Measurements from ENCODE around the gene CCNL1.

CCNL1 gene

DNA sequence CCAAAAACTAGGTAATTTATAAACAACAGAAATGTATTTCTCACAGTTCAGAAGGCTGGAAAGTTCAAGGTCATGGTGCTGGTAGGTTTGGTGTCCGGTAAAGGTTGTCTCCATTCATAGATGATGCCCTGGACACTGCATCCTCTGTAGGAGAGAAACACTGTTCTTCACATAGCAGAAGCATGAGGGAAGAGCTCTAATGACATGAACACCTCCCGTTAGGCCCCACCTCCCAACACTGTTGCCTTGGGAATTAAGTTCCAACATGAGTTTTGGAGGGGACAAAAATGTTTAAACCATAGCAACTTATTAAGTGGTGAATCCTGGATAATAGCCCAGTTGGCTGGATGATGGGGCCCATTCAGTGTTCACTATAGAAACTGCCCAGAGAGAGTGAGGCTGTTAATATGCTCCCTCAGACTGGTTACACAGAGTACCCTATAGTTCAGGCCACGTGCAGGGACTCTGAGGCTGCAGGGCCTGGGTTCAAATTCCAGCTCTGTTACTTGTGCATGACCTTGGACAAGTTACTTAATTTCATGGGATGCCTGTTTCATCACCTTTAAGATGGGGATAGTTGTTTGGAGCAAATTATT lies 37.0 kb downstream of the CCNL1 start:
- no peak for DNase-seq

DNA sequence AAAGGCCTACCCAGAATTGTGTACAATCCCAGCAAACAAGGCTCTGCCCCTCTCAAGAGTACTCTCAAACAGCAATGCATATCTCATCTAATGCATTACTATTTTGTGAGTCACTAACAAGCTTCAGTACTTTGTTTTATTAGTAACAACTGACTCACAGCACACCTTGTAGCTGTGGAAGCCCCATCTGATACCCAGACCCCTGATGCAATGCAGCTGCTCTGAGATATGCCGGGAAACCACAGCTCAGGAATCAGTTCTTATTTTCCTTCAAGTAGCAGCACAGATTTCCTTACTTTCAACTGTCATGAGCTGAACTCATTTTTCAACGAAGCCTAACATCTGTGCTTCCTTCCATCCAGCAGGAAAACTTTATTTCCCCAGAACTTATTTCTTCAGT lies 37.8 kb downstream of the CCNL1 start:
- DNase-seq: peak; percentile 89

DNA sequence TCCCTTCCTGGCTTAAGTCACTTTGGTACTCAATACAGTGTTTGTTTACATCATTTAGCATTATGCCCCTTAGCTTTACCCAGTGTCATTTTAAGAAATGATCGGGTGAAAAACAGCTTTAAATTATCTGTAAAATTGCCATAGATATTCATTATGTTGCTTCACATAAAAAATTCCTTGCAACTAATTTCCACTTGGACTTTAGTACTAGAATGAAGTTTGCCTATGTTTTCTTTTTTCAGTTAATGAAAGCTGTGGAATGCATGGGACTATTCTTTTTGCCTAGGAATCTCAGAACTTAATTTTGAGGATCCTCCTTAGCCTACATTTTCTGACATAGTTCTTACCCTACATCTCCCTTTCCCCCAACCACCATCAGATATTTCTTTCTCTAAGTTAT lies 38.4 kb downstream of the CCNL1 start:
- no peak for DNase-seq

DNA sequence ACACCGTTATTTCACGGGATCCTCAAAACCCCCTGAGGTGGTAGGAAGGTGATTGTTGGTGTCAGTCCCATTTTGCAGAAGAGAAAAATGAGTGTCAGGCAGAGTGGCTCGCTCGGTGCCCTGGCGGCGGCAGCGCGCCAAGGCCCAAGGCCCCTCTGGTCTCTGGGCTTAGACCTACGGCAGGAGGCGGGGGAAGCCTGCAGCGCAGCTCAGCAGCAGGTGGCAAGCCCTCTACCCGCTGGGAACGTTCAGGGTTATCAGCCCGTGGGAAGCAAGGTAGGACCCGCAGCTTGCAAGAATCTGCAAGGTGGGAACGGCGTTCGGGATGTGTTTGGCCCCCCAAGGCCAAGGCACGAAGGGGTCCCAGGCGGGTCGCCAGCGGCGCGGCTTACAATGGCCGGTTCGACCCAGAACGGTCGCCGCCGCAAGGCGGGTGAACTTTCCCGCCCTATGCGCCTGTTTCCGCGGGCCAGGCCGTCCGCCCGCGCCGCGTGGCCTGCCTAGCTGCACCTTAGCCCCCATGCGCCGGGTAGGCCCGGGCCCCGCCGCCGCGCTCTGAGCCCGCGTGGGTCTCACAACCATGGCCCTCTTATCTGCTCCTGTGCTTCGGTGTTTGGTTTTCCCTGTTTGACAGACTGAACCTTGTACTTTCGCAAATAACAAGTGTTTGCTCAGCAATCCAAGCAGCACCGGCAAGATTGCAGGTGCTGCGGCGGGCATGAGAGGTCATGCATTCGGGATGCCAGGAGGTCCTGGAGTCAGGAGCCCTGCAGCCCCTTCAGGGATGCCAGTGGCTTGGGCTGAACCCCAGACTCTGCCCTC lies 39.7 kb downstream of the CCNL1 start:
- DNase-seq: no peak

DNA sequence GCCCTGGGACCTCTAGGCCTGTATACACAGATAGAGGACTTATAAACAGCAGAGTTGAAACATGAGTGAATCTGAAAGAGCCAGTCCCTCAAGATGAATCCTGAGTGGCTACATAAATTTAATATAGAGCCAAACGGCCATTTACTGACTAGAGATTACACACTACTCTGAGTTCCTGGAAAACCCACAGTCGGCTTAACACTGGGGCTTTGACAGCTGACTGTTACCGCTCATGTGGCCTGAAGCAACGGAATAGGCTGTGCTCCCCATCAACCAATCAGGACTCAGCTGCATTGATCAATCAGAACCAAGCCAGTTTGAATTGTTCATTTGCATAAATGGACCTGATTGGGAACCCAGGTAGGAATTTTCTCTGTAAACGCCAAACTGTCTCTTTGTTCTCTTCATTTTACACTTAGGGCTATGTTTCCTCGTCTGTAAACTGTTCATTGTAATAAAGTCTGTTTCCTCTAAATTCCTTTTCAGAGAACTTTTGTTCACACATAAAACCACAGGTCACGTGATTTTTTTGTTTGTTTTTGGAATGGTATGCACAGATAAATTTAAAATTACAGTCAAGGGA lies 40.5 kb downstream of the CCNL1 start:
- no peak for DNase-seq

DNA sequence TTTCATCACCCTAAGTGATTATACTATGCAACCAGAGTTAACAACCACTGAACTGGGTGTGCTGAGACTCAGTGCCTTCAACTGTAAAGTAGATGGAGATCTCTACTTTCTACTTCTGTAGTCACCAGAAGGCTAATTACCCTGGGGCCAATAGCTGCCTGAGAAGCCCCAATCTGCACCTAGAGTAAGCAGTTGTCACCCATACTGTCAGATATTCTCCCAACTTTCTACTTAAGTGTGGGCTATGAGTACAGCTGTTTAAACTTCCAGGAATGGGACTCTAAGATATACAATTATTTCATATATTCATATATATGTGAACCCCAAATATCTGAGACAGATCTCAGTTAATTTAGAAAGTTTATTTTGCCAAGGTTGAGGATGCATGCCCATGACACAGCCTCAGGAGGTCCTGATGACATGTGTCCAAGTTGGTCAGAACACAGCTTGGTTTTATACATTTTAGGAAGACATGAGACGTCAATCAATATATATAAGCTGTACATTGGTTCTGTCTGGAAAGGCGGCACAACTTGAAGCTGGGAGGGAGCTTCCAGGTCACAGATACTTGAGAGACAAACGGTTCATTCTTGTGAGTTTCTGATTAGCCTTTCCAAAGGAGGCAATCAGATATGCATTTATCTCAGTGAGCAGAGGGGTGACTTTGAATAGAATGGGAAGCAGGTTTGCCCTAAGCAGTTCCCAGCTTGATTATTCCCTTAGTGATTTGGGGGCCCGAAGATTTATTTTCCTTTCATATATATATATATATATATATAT lies 41.9 kb downstream of the CCNL1 start:
- no peak for DNase-seq

DNA sequence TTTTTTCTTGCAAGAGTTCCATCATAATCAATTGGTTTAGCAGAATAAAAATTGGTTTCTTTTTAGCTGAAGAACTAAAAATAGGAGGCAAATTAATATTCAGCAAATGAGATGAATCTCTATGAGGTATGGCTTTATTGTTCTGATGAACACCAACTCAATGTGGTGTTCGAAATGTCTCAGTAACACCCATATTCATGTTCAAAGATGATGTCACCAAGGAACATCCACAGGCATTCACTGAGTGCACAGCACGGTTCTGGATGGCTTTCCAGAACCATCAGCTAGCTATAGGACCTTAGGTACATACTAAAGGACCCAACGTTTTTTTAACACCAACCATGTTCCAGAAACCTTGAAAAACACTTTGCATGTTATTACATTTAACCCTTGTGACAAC lies 42.7 kb downstream of the CCNL1 start:
- no peak for DNase-seq

DNA sequence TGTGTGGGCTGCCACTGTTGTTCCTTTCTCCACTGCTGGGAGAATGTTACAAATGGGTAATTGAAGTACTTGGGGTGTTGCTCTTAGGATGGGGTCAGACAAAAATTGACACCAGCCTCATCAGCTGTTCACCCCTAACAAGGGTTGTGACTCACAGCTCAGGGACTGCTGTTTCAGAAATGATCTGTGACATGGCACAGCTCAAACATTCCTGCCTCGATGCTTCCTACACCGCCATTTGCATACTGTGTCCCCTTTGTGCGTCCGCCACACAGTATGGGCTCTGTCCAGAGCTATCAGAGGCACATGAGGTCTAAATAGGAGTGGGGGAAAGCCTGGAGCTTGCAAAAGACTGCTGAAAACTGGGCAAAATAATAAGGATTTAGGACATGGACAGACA lies 43.9 kb downstream of the CCNL1 start:
- DNase-seq: no peak

DNA sequence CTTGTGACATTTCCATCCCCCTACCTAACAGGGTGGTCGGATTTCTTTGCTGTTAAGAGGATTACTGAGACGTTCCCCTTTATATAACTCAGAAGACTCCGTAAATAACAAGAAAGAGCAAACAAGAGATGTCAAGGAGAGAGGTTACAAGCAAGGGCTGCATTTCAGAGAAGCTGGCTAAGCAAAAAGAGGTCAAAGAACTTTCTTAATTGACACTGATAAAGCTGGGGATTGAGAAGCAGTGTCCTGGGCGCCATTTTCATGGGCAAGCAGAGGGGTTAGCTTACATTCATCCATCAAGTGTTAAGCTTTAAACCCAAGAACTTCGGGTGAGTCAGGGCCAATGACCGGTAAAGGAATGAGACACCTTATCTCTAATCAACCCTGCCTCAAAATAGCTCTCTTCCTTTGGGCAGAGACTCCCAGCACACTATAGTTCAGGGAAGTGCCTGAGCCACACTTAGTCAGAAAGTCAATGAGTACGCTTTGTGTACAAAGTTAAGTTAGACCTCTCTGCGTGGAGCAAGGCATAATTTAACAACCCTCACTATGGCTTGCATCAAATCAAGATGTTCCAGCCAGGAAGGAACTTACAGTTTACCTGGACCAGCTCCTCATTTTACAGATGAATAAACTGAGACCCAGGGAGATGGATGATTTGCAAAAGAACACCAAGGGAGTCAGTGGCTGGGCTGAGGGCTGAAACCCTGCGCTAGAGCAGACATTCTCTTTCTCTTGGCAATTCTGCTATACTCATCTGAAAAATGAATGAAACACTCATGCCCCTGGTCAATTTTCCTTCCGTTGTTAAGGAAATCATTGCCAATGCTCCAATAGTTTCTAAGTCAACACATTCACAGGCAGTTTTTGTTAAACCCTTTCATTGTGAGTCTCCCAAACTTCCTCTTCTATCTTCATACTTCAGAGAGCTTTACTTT lies 44.6 kb downstream of the CCNL1 start:
- peak; percentile 58 for DNase-seq

DNA sequence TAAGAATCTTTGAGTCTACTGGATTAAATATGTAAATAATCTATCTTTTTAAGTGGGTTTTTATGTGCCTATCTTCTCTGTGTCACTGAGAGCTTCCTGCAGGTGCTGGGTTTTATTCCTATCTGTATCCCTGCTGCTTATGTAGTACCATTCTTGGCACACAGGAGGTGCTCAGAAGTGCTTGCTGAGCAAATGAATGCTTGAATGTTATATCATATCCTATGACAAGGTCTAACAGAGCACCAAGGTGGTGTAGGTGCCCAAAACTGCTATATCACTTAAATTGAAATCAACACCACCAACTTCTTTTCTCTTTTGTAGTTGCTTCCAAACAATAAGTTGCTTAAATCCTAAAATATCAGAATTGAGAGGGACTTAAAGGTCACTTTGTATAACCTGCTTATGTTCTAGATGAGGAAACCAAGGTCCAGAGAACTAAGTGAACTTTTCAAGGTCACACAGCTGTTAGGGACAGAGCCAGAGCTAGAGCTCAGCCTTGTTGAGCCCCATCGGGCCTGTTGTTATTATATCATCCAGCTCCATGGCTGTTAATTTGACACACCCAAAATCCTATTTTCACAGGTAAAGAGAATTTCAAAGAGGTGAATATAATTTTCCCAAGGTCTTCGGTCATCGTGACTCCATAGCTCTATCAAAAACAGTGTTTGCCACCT lies 46.0 kb downstream of the CCNL1 start:
- no peak for DNase-seq

DNA sequence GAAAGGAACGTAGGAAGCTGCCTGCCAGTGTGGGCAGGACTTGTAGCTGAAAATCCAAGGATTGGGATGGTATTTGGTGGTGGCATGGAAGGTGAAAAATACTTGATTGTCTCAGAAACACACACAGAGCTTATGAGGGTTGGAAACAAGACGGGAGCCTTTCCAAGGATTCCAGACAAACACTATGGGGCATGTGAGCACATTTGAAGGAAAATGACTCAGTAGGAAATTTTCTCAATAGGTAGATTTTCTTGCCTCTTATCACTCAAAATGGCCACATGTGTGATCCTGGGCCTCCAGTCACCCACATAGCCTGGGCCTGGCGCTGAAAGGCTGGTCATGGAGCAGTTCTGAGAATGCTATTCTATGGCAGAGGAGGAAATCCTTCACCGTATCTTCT lies 47.4 kb downstream of the CCNL1 start:
- no peak for DNase-seq

DNA sequence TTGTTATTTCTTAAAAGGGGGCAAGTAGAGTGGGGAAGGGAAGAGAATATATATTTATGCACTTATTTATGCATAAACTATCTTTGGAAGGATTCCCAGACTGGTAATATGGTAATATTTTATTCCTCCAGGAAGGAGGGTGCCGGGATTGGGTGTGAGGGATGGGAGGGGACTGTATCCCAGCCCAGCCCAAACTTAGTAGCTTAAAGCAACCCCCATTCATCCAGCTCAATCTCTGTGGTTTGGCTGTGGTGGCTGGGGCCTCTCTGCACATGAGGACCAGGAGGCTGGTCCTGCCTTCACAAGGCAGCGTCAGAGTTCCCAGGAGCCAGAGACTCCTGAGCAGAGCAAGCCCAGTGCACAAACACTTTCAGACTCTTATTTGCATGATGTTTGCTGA lies 48.4 kb downstream of the CCNL1 start:
- DNase-seq: peak; percentile 42

DNA sequence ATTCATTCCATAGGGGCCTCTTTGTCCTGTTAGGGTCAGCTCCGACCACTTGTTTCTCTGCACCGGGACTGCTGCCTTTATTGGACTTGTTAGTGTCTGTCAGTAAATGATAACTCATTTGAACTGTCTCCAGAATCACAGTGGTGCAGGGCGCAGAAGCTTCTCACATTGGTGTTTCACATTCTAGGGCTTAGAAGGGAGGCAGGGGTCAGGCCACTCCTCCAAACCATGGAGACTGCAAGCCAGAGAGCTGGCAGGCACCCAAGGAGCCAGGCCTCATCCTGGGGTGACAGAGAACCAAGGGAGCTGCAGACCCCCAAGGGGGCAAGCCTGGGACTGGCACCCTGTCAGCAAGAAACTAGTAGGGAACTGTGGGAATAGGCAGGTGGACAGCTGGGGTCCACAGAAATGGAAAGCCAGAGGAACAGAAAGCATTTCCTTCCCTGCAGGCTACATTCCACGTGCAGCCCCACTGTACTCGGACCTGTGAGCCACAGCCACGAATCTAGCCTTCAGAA lies 49.1 kb downstream of the CCNL1 start:
- no peak for DNase-seq

DNA sequence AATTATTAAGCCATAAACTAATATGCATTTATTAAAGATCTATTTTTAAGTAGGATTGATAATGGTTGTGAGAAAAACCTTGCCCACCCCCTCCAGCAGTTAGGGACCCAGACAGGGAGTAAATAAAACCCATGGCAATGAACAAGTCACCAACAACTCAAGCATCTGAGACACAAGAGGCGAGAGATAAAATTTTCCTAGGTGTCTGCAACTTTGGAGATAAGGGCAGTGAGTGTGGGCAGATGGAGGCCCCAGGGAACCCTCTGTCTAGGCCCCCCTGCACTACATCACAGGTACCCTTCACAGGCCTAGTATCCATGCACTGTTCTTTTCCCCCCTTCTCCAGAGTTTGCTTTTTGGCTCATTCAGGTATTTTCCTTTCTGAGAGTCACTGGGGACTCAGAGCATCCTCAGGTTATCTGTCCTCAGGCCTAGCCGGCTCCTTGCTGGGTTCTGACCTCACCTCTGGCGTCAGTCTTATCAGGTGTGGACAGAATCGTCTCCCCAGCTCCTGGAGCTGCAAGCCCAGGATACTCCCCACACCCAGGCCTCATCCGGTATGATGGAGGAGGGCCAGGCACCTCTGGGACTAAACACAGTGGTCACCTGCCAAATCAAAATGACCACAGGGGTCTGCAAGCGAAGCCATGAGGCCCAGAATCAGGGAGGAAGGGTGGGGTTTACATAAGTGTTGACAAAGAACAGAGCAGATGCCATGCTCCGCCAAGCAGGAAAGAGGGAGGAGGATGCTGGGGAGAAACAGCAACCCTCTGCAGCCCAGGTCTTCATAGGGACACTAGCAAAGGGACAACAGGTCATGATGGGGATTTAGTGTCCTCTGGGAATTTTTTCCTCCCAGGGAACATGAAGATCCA lies 50.4 kb downstream of the CCNL1 start:
- DNase-seq: no peak

DNA sequence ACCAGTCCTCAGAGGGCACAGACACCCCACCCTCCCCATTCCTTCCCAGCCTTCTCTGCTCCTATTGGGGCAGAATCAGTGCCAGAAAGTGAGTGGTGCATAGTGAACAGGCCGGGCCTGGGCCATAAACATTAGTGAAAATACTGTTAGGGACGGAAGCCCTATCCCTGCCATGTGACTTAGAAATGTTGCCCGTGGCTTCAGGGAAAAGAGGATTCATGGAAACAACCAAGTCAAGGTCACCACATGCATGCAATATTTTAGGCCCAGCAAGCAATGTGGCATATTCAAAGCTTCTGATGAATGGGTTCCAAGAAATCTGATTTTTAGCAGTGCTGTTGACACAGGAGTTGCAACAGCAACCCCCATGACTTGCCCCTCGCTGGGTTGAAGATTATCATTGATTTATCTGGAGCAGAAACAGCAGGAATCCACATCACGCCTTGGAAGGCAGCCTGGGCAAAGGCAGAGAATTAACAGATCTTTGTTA lies 52.3 kb downstream of the CCNL1 start:
- no peak for DNase-seq

DNA sequence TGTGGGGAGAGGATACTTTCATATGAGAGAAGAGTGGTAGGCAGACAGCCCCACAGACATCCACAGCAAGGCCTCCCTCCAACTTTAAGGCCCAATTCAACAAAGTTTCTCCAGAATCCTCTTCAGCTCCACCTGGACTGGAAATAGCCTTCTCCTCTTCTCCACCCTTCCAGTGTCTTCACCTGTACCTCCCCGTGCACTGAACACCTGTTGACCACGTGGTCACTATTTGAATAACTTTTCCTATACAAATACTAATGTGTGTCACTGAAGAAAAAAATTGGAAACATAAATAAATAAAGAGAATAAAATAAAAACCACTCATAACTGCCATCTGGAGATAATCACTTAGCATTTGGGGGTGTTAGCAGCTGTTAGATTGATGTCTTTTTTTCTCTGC lies 52.9 kb downstream of the CCNL1 start:
- DNase-seq: no peak

DNA sequence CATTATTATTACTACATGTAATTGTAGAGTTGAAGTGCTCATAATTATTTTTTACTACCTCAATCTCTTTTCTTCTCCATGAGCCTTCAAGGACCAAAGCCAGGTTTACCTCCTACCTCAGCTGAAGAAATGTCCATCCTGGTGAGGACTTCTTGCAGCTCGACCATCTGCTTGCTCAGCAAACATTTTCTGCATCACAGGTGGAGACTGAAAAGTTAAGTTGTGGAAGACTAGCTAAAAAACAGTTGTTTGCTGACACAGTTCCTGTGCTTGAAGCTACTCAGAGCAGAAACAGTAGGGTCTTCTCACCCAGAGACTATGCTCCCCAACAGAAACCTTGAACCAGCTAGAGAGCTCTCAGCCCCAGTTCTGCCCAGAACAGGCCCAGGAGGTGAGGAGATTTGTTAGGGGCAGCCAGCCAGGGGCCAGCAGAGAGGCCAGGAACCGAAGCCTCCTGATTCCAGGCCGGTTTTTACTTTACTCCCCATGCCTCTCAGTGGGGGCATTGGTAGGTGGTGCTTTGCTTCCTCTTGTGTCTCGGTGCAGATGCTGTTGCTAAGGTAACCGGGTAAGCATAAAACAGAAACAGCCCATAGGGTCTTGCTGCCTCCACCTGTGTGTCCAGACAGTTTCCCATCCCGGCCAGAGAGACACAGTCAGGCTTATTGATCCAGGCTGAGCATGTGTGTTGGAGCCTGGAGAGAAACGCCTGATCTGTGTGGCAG lies 54.9 kb downstream of the CCNL1 start:
- no peak for DNase-seq

DNA sequence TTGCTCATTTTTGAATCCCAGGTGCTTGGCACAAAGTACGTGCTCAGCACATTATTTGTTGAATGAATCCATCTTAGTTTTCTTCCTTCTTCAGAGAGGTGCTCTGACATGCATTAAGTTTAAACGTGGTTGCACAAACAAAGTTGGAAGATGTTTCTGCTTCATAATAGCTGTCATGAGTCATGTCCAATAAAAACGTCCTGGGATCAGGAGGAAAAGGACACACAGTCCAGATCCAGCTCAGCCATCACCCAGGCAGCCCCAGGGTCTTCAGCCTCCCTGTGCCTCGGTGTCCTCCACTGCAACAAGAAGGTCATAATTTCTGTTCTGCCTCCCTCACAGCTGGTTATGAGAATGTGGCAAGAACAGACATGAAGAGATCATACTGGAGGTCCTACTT lies 55.4 kb downstream of the CCNL1 start:
- no peak for DNase-seq

DNA sequence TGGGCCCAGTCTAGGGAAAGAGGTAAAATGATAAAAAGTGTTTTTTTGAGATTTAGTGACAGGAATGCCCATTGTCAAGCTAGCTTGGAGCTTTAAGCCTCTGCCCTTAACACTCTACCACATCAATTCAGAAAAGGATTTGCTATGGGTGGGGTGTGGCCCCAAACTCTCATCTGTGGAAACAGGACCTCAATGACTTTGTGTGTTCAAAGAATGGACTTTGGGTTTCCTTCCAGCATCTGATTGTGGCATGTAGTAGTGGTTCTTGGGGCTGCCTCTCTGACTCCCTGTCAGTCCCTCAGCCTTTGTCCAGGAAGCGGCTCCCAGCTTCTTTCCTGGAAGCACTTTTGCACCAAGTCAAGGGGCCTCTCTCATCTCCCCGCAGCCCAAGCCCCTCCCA lies 56.1 kb downstream of the CCNL1 start:
- DNase-seq: no peak

DNA sequence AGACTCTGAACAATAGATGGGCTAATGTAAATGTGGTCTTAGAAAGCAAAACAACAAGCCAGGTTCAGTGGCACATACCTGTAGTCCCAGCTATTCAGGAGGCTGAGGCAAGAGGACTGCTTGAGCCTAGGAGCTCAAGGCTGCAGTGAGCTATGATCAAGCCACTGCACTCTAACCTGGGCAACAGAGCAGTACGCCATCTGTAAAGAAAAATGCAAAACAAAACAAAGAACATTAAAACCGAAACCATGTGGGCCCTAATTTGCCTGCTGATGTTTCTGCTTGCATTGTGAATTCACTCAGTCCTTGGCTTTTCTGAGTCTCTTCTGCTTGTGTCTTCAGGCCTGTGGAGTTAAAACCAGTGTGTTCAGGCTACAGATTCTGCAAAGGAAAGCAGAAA lies 56.7 kb downstream of the CCNL1 start:
- DNase-seq: no peak
